WTC11 (cell line): ENCODE measurements around the gene PARVB. TPM values are rescaled to one million over a fixed set of nuclear protein-coding genes. Genes with fewer than 3 reads are reported as not detected.

ENCODE experiments used
- ATAC-seq: fragments of 200-7000 bp; cut with Tn5 transposase; 2 replicates; pipeline ENCODE4 v1.10.0; 2021; ENCODE audit warnings: mild to moderate bottlenecking, moderate library complexity
- CTCF ChIA-PET: fragments of 300-600 bp; sonication (Branson Sonifier 250); formaldehyde crosslinking; loops from one replicate; lab custom pipeline; 2021; ENCODE audit warnings: antibody characterized with exemption; lab: Charles Lee
- POLR2A ChIA-PET: fragments of 350-600 bp; sonication (Branson Sonifier 250); formaldehyde crosslinking; loops from one replicate; lab custom pipeline; 2021; ENCODE audit warnings: antibody characterized with exemption; lab: Charles Lee
- DNase-seq: peaks from one replicate; pipeline ENCODE4 v3.0.0; 2021; ENCODE audit warnings: low spot score
- H3K27ac Mint-ChIP-seq: 2 replicates; pipeline ENCODE4 v1.8.0; 2021; ENCODE audit warnings: mixed read lengths
- H3K27me3 Mint-ChIP-seq: 2 replicates; pipeline ENCODE4 v1.8.0; 2021; ENCODE audit warnings: low read depth, mild to moderate bottlenecking, moderate library complexity, mixed read lengths
- H3K36me3 Mint-ChIP-seq: 2 replicates; pipeline ENCODE4 v1.8.0; 2021; ENCODE audit warnings: mixed read lengths
- H3K4me1 Mint-ChIP-seq: 2 replicates; pipeline ENCODE4 v1.8.0; 2022; ENCODE audit warnings: mixed read lengths
- H3K4me3 Mint-ChIP-seq: 2 replicates; pipeline ENCODE4 v1.8.0; 2021; ENCODE audit warnings: mild to moderate bottlenecking, moderate library complexity, mixed read lengths
- H3K9me3 Mint-ChIP-seq: 2 replicates; pipeline ENCODE4 v1.8.0; 2021; ENCODE audit warnings: mixed read lengths
- ATF3 ChIP-seq: sonication (generic); formaldehyde crosslinking; conservative IDR thresholded peaks from 2 replicates; pipeline ENCODE4 v1.8.1; 2022; ENCODE audit warnings: mild to moderate bottlenecking, missing genetic modification reagents
- CREB1 ChIP-seq: sonication (generic); formaldehyde crosslinking; IDR thresholded peaks from 2 replicates; pipeline ENCODE4 v1.8.0; 2023; ENCODE audit warnings: mild to moderate bottlenecking, missing genetic modification reagents
- CTCF ChIP-seq: fragments of 200-600 bp; IDR thresholded peaks from 2 replicates; pipeline ENCODE4 v1.8.0; 2022; ENCODE audit warnings: antibody characterized with exemption
- E2F5 ChIP-seq: sonication (generic); formaldehyde crosslinking; IDR thresholded peaks from 2 replicates; pipeline ENCODE4 v1.8.1; 2022; ENCODE audit warnings: mild to moderate bottlenecking, moderate library complexity, missing genetic modification reagents
- FOXP1 ChIP-seq: sonication (generic); formaldehyde crosslinking; IDR thresholded peaks from 2 replicates; pipeline ENCODE4 v1.8.0; 2022; ENCODE audit warnings: missing genetic modification reagents, mild to moderate bottlenecking, moderate library complexity, borderline replicate concordance
- FOXP4 ChIP-seq: sonication (generic); formaldehyde crosslinking; IDR thresholded peaks from 2 replicates; pipeline ENCODE4 v1.8.0; 2022; ENCODE audit warnings: mild to moderate bottlenecking, missing genetic modification reagents
- GRHL2 ChIP-seq: fragments of 250-450 bp; sonication (Bioruptor Pico); IDR thresholded peaks from 2 replicates; pipeline ENCODE4 v1.8.0; 2022; ENCODE audit warnings: mild to moderate bottlenecking, moderate library complexity; ENCODE audit not compliant: insufficient replicate concordance, severe bottlenecking
- MXD4 ChIP-seq: fragments of 250-450 bp; sonication (Bioruptor Pico); IDR thresholded peaks from 2 replicates; pipeline ENCODE4 v1.8.0; 2021; ENCODE audit warnings: mild to moderate bottlenecking, moderate library complexity, borderline replicate concordance
- NFATC4 ChIP-seq: fragments of 250-450 bp; sonication (Bioruptor Pico); IDR thresholded peaks from 2 replicates; pipeline ENCODE4 v1.9.0; 2021; ENCODE audit warnings: mild to moderate bottlenecking
- PRRX2 ChIP-seq: fragments of 250-450 bp; sonication (Bioruptor Pico); IDR thresholded peaks from 2 replicates; pipeline ENCODE4 v1.8.0; 2021; ENCODE audit warnings: mild to moderate bottlenecking
- SP1 ChIP-seq: sonication (generic); formaldehyde crosslinking; conservative IDR thresholded peaks from 2 replicates; pipeline ENCODE4 v1.8.1; 2022; ENCODE audit warnings: missing genetic modification reagents
- TCF7 ChIP-seq: sonication (generic); formaldehyde crosslinking; IDR thresholded peaks from 2 replicates; pipeline ENCODE4 v1.8.0; 2022; ENCODE audit warnings: mild to moderate bottlenecking, low read depth, missing genetic modification reagents, moderate library complexity
- USF1 ChIP-seq: sonication (generic); formaldehyde crosslinking; IDR thresholded peaks from 2 replicates; pipeline ENCODE4 v1.8.0; 2022; ENCODE audit warnings: mild to moderate bottlenecking, missing genetic modification reagents
- USF2 ChIP-seq: sonication (generic); formaldehyde crosslinking; IDR thresholded peaks from 2 replicates; pipeline ENCODE4 v1.8.1; 2023; ENCODE audit warnings: mild to moderate bottlenecking, missing genetic modification reagents, moderate library complexity
- ZMAT4 ChIP-seq: fragments of 250-450 bp; sonication (Bioruptor Pico); IDR thresholded peaks from 2 replicates; pipeline ENCODE4 v1.9.0; 2021; ENCODE audit warnings: mild to moderate bottlenecking
- ZNF219 ChIP-seq: sonication (generic); formaldehyde crosslinking; IDR thresholded peaks from 2 replicates; pipeline ENCODE4 v1.8.0; 2023; ENCODE audit warnings: missing genetic modification reagents, mild to moderate bottlenecking, borderline replicate concordance
- ZNF396 ChIP-seq: fragments of 250-450 bp; sonication (Bioruptor Pico); IDR thresholded peaks from 2 replicates; pipeline ENCODE4 v1.8.0; 2021; ENCODE audit warnings: mild to moderate bottlenecking, moderate library complexity, borderline replicate concordance
- ZNF416 ChIP-seq: fragments of 250-450 bp; sonication (Bioruptor Pico); IDR thresholded peaks from 2 replicates; pipeline ENCODE4 v1.9.0; 2021; ENCODE audit warnings: mild to moderate bottlenecking, inconsistent platforms
- ZNF532 ChIP-seq: fragments of 250-450 bp; sonication (Bioruptor Pico); IDR thresholded peaks from 2 replicates; pipeline ENCODE4 v1.9.0; 2021; ENCODE audit warnings: mild to moderate bottlenecking, borderline replicate concordance
- total RNA-seq: library from RNA; stranded (reverse); gene quantifications from 3 replicates; pipeline ENCODE4 v1.2.3, GENCODE V29; 2021

PARVB gene
- total RNA-seq, 1 experiment from 2014 or later, result 3.3 TPM

GRCh38 chr22:44119669-44120313, 95.7 kb downstream of the PARVB start (continued):
- TF ChIP-seq GRHL2 (CRISPR knock-in tag) (no peak), FOXP4 (CRISPR knock-in tag) (no peak), ZMAT4 (no peak), PRRX2 (CRISPR knock-in tag) (no peak), ZNF532 (CRISPR knock-in tag) (no peak), USF1 (CRISPR knock-in tag) (no peak)
- TF ChIP-seq, all 79 proteins: peak for 0

GRCh38 chr22:44120314-44120704, 96.2 kb downstream of the PARVB start:
- Mint-ChIP-seq H3K36me3 (no peaks in the 10 kb centered on the region; the same call in 1 of the 2 replicates), H3K4me1 (peaks cover 5% of the 10 kb centered on the region), H3K4me3 (no peak overlapping the region), H3K9me3 (peaks cover 19% of the 10 kb centered on the region), H3K27me3 (no peaks in the 10 kb centered on the region), H3K27ac (peak overlapping the region; percentile 26; the same call in 1 of the 2 replicates)
- ChIA-PET POLR2A (no interaction called here), CTCF (interaction anchor here (0.6 to 2.0 kb wide), 3 partner anchors 28 to 363 kb away, joined by 3 to 8 read pairs (median 5); no protein-coding TSS in a partner anchor)
- DNase-seq (no peak), ATAC-seq (peak; percentile 51)
- TF ChIP-seq E2F5 (CRISPR knock-in tag) (no peak), FOXP1 (CRISPR knock-in tag) (no peak), USF2 (CRISPR knock-in tag) (peak; percentile 42; the same call in 1 of the 2 replicates), MXD4 (CRISPR knock-in tag) (no peak), ZNF416 (CRISPR knock-in tag) (no peak)

- Mint-ChIP-seq H3K4me3 (no peak overlapping the region), H3K9me3 (peaks cover 44% of the 10 kb centered on the region), H3K4me1 (peaks cover 9% of the 10 kb centered on the region), H3K36me3 (peaks cover 22% of the 10 kb centered on the region), H3K27ac (no peak overlapping the region), H3K27me3 (peaks cover 7% of the 10 kb centered on the region; the same call in 1 of the 2 replicates)
- DNase-seq (no peak), ATAC-seq (no peak)
- TF ChIP-seq ZNF219 (CRISPR knock-in tag) (no peak), CTCF (no peak), SP1 (CRISPR knock-in tag) (no peak), ZNF396 (CRISPR knock-in tag) (no peak), TCF7 (no peak), CREB1 (CRISPR knock-in tag) (no peak), ATF3 (CRISPR knock-in tag) (no peak), E2F5 (CRISPR knock-in tag) (no peak), NFATC4 (no peak)
- POLR2A ChIA-PET, result no interaction called here
- CTCF ChIA-PET, result interaction anchor here (1.0 kb wide), 1 partner anchor 242 kb away, joined by 3 read pairs; no protein-coding TSS in a partner anchor
Measured at GRCh38 chr22:44125421-44125820, 101.3 kb downstream of the PARVB start.
